Measurements from ENCODE around the gene MYG1. TPM values are rescaled to one million over a fixed set of nuclear protein-coding genes. Genes with fewer than 3 reads are reported as not detected.

The MYG1 gene
- total RNA-seq, 1 experiment from 2014 or later = 43.8 TPM

DNA sequence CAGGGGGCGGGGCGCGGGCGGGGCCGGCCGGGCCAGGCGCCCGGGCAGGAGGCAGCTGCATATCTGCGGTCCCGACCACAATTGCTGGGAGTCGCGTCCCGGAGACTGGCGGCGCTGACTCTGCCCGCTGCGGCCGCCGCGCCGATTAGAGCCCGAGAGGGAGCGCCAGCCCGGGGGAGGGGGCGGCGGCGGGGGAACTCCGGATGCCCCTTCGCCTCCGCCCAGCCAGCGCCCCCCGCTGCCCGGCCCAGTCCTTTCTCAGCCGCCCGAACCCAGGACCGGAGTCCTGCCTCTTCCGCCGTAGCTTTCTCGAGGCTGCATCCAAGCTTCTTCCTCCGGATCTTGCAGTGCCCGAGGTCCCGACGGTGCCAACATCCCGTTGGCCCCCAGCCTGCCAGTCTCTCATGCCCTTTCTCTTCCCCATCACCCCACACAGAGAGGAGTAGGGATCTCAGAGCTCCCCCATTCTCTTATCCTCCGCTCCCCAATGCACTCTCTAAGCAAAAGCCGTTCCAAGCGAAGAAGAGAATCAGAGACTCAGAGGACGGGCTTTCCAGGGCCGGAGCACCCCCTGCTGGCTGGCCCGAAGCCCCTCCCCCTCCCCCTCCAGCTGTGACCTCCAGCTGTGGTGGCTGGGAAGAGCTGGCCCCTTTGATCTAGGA lies 45.5 kb downstream of the MYG1 start:
- in situ Hi-C loops (cut with HindIII; ENCODE audit: low sequenced_read_pairs) = loop anchor here (5.0 kb wide), 1 partner anchor 167 kb away; no protein-coding TSS in a partner anchor
- DNase-seq (ENCODE audit: low spot score) = peak; percentile 44

DNA sequence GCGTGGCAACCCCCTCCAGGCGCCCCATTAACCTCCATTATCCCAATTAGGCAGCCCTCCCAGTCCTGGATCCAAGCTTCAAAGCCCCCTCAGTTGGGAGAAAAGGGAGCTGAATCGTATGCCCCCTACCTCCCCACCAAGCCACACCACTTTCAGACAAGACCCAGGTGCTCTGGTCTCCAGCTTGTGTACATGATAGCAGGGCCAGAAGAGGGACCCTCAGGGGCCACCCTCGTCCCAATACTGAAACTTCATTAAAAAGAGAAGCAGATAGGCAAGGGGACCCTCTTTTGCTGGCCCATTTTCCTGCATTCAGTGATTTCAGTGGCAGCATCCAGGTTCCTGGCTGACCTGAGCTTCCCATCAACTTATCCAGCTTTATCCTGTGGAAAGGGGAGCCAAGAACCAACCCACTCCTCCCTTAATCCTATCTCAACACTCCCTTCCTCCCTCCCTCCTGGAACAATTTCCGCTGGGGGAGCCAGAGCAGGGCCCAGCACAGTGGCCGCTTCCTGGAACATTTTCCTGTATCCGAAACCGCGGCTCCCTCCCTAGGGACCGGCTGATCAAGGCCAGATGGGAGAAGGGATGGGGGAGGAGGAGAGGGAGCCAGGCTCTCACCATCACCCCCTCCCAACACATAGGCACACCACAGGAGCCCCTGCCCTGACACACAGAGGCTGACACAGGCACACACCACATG lies 46.1 kb downstream of the MYG1 start:
- DNase-seq (ENCODE audit: low spot score) = no peak
- in situ Hi-C loops (cut with HindIII; ENCODE audit: low sequenced_read_pairs) = no loop called here

DNA sequence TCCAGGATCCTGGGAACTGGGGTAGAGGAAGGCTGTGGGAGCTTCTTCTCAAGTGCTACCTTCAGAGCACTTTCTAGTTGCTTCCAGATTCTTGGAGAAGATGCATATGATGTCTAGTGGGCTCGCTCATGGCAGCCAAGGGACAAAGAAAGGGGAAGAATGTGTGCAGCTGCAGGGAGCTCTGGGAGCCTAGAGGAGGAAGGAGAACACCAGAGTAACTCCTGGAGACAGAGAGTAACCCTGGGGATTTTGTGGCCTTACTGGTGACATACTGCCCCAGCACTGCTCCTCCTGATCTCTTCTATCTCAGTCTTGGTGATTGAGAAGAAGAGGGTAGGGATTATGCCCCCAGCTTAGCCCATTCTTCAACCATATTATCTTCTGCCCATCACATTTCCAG lies 47.0 kb downstream of the MYG1 start:
- in situ Hi-C loops (cut with HindIII; ENCODE audit: low sequenced_read_pairs) = no loop called here
- no peak for DNase-seq (ENCODE audit: low spot score)

DNA sequence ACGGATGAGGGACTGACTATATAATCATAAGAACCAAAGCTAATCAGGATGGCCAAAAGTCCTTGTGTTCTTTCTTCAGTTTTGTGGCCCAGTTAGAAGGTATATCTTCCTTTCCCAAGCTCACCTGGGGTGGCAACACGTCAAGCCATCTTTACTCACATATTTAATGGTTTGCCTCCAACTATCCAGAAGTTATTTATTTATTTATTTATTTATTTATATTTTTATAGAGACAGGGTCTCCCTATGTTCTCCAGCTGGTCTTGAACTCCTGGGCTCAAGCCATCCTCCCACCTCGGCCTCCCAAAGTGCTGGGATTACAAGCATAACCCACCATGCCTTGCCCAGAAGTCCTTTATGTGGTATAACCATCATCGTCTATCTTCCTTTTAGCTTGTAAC lies 48.4 kb downstream of the MYG1 start:
- in situ Hi-C loops (cut with HindIII; ENCODE audit: low sequenced_read_pairs) = no loop called here
- no peak for DNase-seq (ENCODE audit: low spot score)

DNA sequence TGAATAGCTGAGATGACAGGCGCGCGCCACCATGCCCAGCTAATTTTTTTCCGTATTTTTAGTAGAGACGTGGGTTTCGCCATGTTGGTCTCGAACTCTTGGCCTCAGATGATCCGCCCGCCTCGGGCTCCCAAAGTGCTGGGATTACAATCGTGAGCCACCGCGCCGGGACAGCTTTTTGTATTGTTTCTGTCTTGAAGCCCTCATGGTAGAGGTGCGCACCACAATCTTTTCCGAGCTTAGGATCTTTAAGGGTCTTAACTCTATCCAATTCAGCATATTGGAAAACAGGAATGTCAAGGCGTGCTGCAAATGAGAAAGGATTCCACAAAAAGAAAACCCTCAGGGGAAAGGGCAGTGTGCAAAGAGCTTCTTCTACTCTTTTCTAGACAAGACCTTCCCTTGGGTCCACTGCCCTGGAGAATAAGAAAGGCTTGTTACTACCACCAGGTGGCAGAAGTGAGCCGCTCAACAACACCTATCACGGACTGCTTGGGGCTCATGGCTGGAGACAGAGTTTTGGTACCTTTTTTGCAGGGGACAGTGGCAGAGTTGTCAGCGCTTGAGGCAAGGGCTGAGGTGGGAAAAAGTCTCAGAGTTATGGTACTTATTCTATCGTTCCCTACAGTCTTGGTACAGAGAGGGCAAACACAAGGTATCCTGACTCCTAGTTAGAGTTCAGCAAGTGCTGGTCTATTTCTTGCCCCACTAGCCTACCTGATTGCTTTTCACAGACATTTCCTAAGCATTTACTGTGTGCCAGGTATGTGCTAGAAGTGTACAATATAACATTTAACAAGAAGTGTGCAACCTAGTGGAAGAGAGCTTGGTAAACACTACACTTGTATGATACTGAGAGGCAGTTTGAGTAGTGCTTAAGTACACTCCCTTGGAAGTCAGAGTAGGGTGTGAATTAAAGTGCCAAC lies 53.1 kb downstream of the MYG1 start:
- peak; percentile 93 for DNase-seq (ENCODE audit: low spot score)
- in situ Hi-C loops (cut with HindIII; ENCODE audit: low sequenced_read_pairs) = no loop called here

DNA sequence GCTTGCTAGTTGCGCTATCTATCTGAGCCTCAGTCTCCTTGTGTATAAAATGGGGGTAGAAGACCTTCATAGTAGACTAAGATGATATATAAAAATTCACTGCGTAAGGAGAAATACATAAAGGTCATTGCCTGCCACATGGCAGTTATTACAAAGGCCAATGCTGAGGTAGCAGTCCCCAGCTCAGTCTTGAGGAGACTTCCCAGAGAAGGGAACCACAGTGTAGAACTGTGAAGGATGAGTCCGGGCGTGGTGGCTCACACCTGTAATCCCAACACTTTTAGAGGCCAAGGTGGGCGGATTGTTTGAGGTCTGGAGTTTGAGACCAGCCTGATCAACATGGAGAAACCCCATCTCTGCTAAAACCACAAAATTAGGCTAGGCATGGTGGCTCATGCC lies 53.8 kb downstream of the MYG1 start:
- in situ Hi-C loops (cut with HindIII; ENCODE audit: low sequenced_read_pairs) = no loop called here
- DNase-seq (ENCODE audit: low spot score) = no peak

DNA sequence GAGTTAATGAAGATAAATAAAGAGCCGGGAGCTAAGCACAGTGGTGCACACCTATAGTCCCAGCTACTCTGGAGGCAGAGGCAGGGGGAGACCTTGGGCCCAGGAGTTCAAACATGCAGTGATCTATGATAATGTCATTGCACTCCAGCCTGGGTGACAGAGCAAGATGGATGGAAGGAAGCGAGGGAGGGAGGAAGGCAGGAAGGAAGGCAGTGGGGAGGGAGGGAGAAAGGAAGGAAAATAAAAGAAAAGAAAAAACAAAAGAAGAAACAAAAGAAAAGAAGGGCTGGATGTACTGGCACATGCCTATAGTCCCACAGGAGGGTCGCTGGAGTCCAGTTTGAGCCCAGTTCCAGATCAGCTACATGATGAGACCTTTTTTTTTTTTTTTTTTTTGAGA lies 55.6 kb downstream of the MYG1 start:
- DNase-seq (ENCODE audit: low spot score) = no peak
- in situ Hi-C loops (cut with HindIII; ENCODE audit: low sequenced_read_pairs) = no loop called here

Other genes starting within 250 kb of the MYG1 start
- gene TNS2, start 249.6 kb upstream of the MYG1 start, total RNA-seq (2014; rRNA removed; shearing (Covaris generic)) = 13.7 and 21.0 TPM in 2 replicates
- gene SPRYD3, start 220.3 kb upstream of the MYG1 start, total RNA-seq (2014; rRNA removed; shearing (Covaris generic)) = 16.7 and 21.4 TPM in 2 replicates
- gene IGFBP6, start 202.0 kb upstream of the MYG1 start, total RNA-seq (2014; rRNA removed; shearing (Covaris generic)) = 29.3 and 50.2 TPM in 2 replicates
- gene SOAT2, start 196.2 kb upstream of the MYG1 start, total RNA-seq (2014; rRNA removed; shearing (Covaris generic)) = not detected in 2 replicates
- 12.1 and 19.4 TPM in 2 replicates for gene ZNF740, start 119.0 kb upstream of the MYG1 start, total RNA-seq (2014; rRNA removed; shearing (Covaris generic))
- gene CSAD, start 118.8 kb upstream of the MYG1 start, total RNA-seq (2014; rRNA removed; shearing (Covaris generic)) = 2.0 and 7.2 TPM in 2 replicates
- gene ITGB7, start 92.4 kb upstream of the MYG1 start, total RNA-seq (2014; rRNA removed; shearing (Covaris generic)) = 0.41 and 0.49 TPM in 2 replicates
- 48.6 and 58.9 TPM in 2 replicates for gene RARG, start 67.5 kb upstream of the MYG1 start, total RNA-seq (2014; rRNA removed; shearing (Covaris generic))
- gene ESPL1, start 31.4 kb upstream of the MYG1 start, total RNA-seq (2014; rRNA removed; shearing (Covaris generic)) = 21.8 and 23.1 TPM in 2 replicates
- 302 and 381 TPM in 2 replicates for gene PFDN5, start 4.2 kb upstream of the MYG1 start, total RNA-seq (2014; rRNA removed; shearing (Covaris generic))
- gene AAAS, start 21.9 kb downstream of the MYG1 start, total RNA-seq (2014; rRNA removed; shearing (Covaris generic)) = 103 and 105 TPM in 2 replicates
- 0.41 TPM in 1 of 2 replicates, not detected in the other for gene SP7, start 36.7 kb downstream of the MYG1 start, total RNA-seq (2014; rRNA removed; shearing (Covaris generic))
- gene SP1, start 80.5 kb downstream of the MYG1 start, total RNA-seq (2014; rRNA removed; shearing (Covaris generic)) = 26.6 and 40.0 TPM in 2 replicates
- not detected in 2 replicates for gene AMHR2, start 124.2 kb downstream of the MYG1 start, total RNA-seq (2014; rRNA removed; shearing (Covaris generic))
- gene PRR13, start 142.0 kb downstream of the MYG1 start, total RNA-seq (2014; rRNA removed; shearing (Covaris generic)) = 83.1 and 127 TPM in 2 replicates
- gene PCBP2, start 152.4 kb downstream of the MYG1 start, total RNA-seq (2014; rRNA removed; shearing (Covaris generic)) = 144 and 145 TPM in 2 replicates
- gene MAP3K12, start 199.8 kb downstream of the MYG1 start, total RNA-seq (2014; rRNA removed; shearing (Covaris generic)) = 29.5 and 32.8 TPM in 2 replicates
- 117 and 119 TPM in 2 replicates for gene TARBP2, start 201.6 kb downstream of the MYG1 start, total RNA-seq (2014; rRNA removed; shearing (Covaris generic))
- 10.7 TPM in 1 of 2 replicates, not detected in the other for gene NPFF, start 207.8 kb downstream of the MYG1 start, total RNA-seq (2014; rRNA removed; shearing (Covaris generic))

All from G401 (cell line).